ENCODE results near the gene SCAMP2. TPM values are rescaled to one million over a fixed set of nuclear protein-coding genes. Genes with fewer than 3 reads are reported as not detected.

SCAMP2 gene
- total RNA-seq, 1 experiment from 2014 or later = 38.0 TPM

GRCh38 chr15:74832826-74833225 lies 40.3 kb downstream of the SCAMP2 start:
- Mint-ChIP-seq H3K36me3 (no peaks in the 10 kb centered on the region; the same call in 1 of the 2 replicates), H3K27me3 (ENCODE audit: low read depth) (peaks cover 12% of the 10 kb centered on the region), H3K27ac (no peak overlapping the region), H3K9me3 (no peaks in the 10 kb centered on the region), H3K4me1 (peaks cover 6% of the 10 kb centered on the region), H3K4me3 (no peak overlapping the region)
- ChIA-PET POLR2A (no interaction called here), CTCF (interaction anchor here (0.9 to 1.5 kb wide), 6 partner anchors 45 to 69 kb away, joined by 3 to 6 read pairs (median 3); partner anchors contain the start of gene CSK)
- no peak for TF ChIP-seq GRHL2 (CRISPR knock-in tag; IDR thresholded peaks at IDR 0.05; ENCODE audit: insufficient replicate concordance, severe bottlenecking)
- no peak for TF ChIP-seq HMGA2 (CRISPR knock-in tag; IDR thresholded peaks at IDR 0.05)
- TF ChIP-seq STAT6 (CRISPR knock-in tag; conservative IDR thresholded peaks at IDR 0.05; ENCODE audit: low read depth) = no peak
- TF ChIP-seq ZMAT4 (CRISPR knock-in tag; IDR thresholded peaks at IDR 0.05) = no peak
- TF ChIP-seq NR2C2 (CRISPR knock-in tag; IDR thresholded peaks at IDR 0.05) = no peak
- no peak for TF ChIP-seq NFE2L1 (CRISPR knock-in tag; IDR thresholded peaks at IDR 0.05)
- TF ChIP-seq MAX (CRISPR knock-in tag; IDR thresholded peaks at IDR 0.05) = no peak
- TF ChIP-seq ATF2 (CRISPR knock-in tag; IDR thresholded peaks at IDR 0.05; ENCODE audit: borderline replicate concordance, low read depth) = no peak
- no peak for TF ChIP-seq ZNF138 (CRISPR knock-in tag; conservative IDR thresholded peaks at IDR 0.05)
- TF ChIP-seq FOXP4 (CRISPR knock-in tag; IDR thresholded peaks at IDR 0.05) = no peak
- TF ChIP-seq JAZF1 (CRISPR knock-in tag; IDR thresholded peaks at IDR 0.05) = no peak
- TF ChIP-seq SP1 (CRISPR knock-in tag; conservative IDR thresholded peaks at IDR 0.05) = no peak
- no peak for TF ChIP-seq ARID4B (CRISPR knock-in tag; IDR thresholded peaks at IDR 0.05; ENCODE audit: borderline replicate concordance)
- TF ChIP-seq MLX (CRISPR knock-in tag; IDR thresholded peaks at IDR 0.05) = no peak
- no peak for TF ChIP-seq ETV6 (CRISPR knock-in tag; IDR thresholded peaks at IDR 0.05)
- ATAC-seq = no peak
- no peak for DNase-seq (ENCODE audit: low spot score)

Measured in WTC11 (cell line).